SK-N-SH treated with all-trans-retinoic acid at 6 μM for 48 hours (cell line): ENCODE measurements around the gene OR2H1.
"Not testable (repeated sequence)": the region's sequence is repeated elsewhere in the genome, so short reads cannot be mapped to it uniquely, and the experiment has no call there.

ENCODE experiments used
- ATAC-seq: fragments of 200-7000 bp; cut with Tn5 transposase; 3 replicates; pipeline ENCODE4 v1.9.1; 2020; ENCODE audit warnings: mild to moderate bottlenecking, moderate library complexity
- ARNTL ChIP-seq: fragments of 450-650 bp; formaldehyde crosslinking; IDR thresholded peaks from 2 replicates; pipeline ENCODE4 v1.5.0; 2020; ENCODE audit warnings: low read depth, mild to moderate bottlenecking, moderate library complexity, borderline replicate concordance
- BACH2 ChIP-seq: fragments of 250-450 bp; sonication (Bioruptor Pico); IDR thresholded peaks from 2 replicates; pipeline ENCODE4 v1.9.0; 2021; ENCODE audit warnings: mild to moderate bottlenecking, borderline replicate concordance
- CSDC2 ChIP-seq: fragments of 250-450 bp; sonication (Bioruptor Pico); IDR thresholded peaks from 2 replicates; pipeline ENCODE4 v1.5.0; 2020; ENCODE audit warnings: mild to moderate bottlenecking, moderate library complexity
- GLIS3 ChIP-seq: fragments of 250-450 bp; sonication (Bioruptor Pico); IDR thresholded peaks from 2 replicates; pipeline ENCODE4 v1.5.0; 2020; ENCODE audit warnings: mild to moderate bottlenecking, moderate library complexity
- ISL1 ChIP-seq: fragments of 250-450 bp; sonication (Bioruptor Pico); IDR thresholded peaks from 2 replicates; pipeline ENCODE4 v2.1.2; 2022; ENCODE audit warnings: mild to moderate bottlenecking, moderate library complexity
- PPARA ChIP-seq: fragments of 250-450 bp; sonication (Bioruptor Pico); IDR thresholded peaks from 2 replicates; pipeline ENCODE4 v1.5.0; 2020; ENCODE audit warnings: mild to moderate bottlenecking, borderline replicate concordance
- RARB ChIP-seq: fragments of 250-450 bp; sonication (Bioruptor Pico); IDR thresholded peaks from 2 replicates; pipeline ENCODE4 v1.8.0; 2021; ENCODE audit warnings: mild to moderate bottlenecking, moderate library complexity
- TCF4 ChIP-seq: fragments of 250-450 bp; sonication (Bioruptor Pico); IDR thresholded peaks from 2 replicates; pipeline ENCODE4 v1.8.0; 2021; ENCODE audit warnings: mild to moderate bottlenecking, moderate library complexity, borderline replicate concordance
- TOX ChIP-seq: fragments of 250-450 bp; sonication (Bioruptor Pico); IDR thresholded peaks from 2 replicates; pipeline ENCODE4 v1.8.0; 2021; ENCODE audit warnings: mild to moderate bottlenecking, moderate library complexity, borderline replicate concordance
- ZC3H10 ChIP-seq: fragments of 250-450 bp; sonication (Bioruptor Pico); IDR thresholded peaks from 2 replicates; pipeline ENCODE4 v1.5.1; 2021; ENCODE audit warnings: mild to moderate bottlenecking, moderate library complexity
- ZNF565 ChIP-seq: fragments of 450-650 bp; formaldehyde crosslinking; conservative IDR thresholded peaks from 2 replicates; pipeline ENCODE4 v1.5.0; 2020; ENCODE audit warnings: low read depth, mild to moderate bottlenecking, moderate library complexity
- ZNF70 ChIP-seq: fragments of 450-650 bp; formaldehyde crosslinking; IDR thresholded peaks from 2 replicates; pipeline ENCODE4 v1.5.0; 2020; ENCODE audit warnings: mild to moderate bottlenecking, moderate library complexity
- TF ChIP-seq, protein P1 (sequence below): fragments of 250-450 bp; sonication (Bioruptor Pico); IDR thresholded peaks from 2 replicates; pipeline ENCODE4 v1.5.0; 2020; ENCODE audit warnings: mild to moderate bottlenecking, moderate library complexity
- TF ChIP-seq, protein P2 (sequence below): fragments of 250-450 bp; sonication (Bioruptor Pico); IDR thresholded peaks from 2 replicates; pipeline ENCODE4 v1.5.1; 2020; ENCODE audit warnings: low read depth, mild to moderate bottlenecking, moderate library complexity
- TF ChIP-seq, protein P3 (sequence below): fragments of 250-450 bp; sonication (Bioruptor Pico); IDR thresholded peaks from 2 replicates; pipeline ENCODE4 v1.8.0; 2021; ENCODE audit warnings: low read depth, mild to moderate bottlenecking, moderate library complexity, borderline replicate concordance
- TF ChIP-seq, protein P4 (sequence below): fragments of 250-450 bp; sonication (Bioruptor Pico); IDR thresholded peaks from 2 replicates; pipeline ENCODE4 v1.8.0; 2020; ENCODE audit warnings: mild to moderate bottlenecking, moderate library complexity, borderline replicate concordance
- TF ChIP-seq, protein P5 (sequence below): fragments of 250-450 bp; sonication (Bioruptor Pico); IDR thresholded peaks from 2 replicates; pipeline ENCODE4 v1.5.1; 2021; ENCODE audit warnings: mild to moderate bottlenecking, moderate library complexity

Gene OR2H1

DNA sequence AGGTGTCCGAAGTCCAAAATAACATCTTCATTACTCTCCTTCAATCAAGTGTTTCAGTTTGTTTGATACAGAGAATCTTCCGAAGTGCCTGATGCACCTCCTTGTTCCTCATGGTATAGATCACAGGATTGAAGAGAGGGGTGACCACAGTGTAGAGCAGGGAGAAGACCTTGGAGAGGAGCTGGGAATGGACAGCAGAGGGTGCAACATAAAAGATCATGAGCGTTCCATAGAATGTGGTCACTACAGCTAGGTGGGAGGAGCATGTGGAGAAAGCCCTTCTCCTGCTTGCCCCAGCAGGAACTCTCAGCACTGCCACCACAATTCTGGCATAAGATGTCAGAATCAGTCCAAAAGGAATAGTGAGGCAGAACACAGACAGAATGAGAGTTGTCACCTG lies 30.3 kb upstream of the OR2H1 start:
- TF ChIP-seq, protein P1, sequence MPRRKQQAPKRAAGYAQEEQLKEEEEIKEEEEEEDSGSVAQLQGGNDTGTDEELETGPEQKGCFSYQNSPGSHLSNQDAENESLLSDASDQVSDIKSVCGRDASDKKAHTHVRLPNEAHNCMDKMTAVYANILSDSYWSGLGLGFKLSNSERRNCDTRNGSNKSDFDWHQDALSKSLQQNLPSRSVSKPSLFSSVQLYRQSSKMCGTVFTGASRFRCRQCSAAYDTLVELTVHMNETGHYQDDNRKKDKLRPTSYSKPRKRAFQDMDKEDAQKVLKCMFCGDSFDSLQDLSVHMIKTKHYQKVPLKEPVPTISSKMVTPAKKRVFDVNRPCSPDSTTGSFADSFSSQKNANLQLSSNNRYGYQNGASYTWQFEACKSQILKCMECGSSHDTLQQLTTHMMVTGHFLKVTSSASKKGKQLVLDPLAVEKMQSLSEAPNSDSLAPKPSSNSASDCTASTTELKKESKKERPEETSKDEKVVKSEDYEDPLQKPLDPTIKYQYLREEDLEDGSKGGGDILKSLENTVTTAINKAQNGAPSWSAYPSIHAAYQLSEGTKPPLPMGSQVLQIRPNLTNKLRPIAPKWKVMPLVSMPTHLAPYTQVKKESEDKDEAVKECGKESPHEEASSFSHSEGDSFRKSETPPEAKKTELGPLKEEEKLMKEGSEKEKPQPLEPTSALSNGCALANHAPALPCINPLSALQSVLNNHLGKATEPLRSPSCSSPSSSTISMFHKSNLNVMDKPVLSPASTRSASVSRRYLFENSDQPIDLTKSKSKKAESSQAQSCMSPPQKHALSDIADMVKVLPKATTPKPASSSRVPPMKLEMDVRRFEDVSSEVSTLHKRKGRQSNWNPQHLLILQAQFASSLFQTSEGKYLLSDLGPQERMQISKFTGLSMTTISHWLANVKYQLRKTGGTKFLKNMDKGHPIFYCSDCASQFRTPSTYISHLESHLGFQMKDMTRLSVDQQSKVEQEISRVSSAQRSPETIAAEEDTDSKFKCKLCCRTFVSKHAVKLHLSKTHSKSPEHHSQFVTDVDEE: no peak
- TF ChIP-seq, protein P2, sequence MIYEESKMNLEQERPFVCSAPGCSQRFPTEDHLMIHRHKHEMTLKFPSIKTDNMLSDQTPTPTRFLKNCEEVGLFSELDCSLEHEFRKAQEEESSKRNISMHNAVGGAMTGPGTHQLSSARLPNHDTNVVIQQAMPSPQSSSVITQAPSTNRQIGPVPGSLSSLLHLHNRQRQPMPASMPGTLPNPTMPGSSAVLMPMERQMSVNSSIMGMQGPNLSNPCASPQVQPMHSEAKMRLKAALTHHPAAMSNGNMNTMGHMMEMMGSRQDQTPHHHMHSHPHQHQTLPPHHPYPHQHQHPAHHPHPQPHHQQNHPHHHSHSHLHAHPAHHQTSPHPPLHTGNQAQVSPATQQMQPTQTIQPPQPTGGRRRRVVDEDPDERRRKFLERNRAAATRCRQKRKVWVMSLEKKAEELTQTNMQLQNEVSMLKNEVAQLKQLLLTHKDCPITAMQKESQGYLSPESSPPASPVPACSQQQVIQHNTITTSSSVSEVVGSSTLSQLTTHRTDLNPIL (CRISPR knock-in tag): no peak
- TF ChIP-seq, all 23 proteins: peak for 0
- no peak for ATAC-seq

DNA sequence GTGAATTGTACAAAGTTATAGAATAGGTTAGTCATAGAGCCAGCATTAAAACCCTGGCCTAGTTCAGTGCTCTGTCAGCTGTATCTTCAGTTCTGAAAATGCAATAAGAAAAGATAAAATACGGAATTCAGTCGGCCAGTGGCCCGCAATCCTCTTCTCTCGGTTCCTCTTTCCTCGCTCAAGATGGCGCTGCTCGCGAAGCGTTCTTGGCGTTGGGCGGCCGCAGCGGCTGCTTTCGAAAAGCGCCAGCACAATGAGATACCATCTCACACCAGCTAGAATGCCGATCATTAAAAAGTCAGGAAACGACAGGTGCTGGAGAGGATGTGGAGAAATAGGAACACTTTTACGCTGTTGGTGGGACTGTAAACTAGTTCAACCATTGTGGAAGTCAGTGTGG lies 20.2 kb upstream of the OR2H1 start:
- ATAC-seq: peak; percentile 80

DNA sequence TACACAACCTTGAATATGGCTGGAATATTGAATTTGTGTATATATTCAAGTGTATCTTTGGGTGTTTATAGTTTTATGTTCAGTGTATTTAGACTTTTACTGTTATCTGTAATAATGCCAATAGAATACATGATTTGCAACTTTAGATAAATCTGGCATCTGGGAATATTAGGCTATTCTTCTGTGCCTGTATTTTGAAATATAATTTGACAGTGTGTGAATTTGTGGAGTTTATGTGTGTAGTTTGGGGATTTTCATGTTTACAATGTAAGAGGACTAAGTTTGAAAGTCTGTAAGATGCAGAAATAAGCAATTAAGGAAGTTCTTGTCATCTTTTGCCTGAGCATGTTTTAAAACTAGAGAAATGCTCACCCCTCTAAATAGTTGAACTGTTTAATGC lies 17.9 kb upstream of the OR2H1 start, which contains the start of gene OR10C1:
Gene OR10C1 (plus strand): TSS at position 301 of the 400 bp plus-strand sequence. CDS start 710 bp downstream, outside the sequence.
- no peak for ATAC-seq
- TF ChIP-seq BACH2 (CRISPR knock-in tag) (no peak), ZC3H10 (CRISPR knock-in tag) (no peak), TOX (CRISPR knock-in tag) (no peak), RARB (CRISPR knock-in tag) (no peak)
- TF ChIP-seq, protein P1: no peak
- TF ChIP-seq, protein P3, sequence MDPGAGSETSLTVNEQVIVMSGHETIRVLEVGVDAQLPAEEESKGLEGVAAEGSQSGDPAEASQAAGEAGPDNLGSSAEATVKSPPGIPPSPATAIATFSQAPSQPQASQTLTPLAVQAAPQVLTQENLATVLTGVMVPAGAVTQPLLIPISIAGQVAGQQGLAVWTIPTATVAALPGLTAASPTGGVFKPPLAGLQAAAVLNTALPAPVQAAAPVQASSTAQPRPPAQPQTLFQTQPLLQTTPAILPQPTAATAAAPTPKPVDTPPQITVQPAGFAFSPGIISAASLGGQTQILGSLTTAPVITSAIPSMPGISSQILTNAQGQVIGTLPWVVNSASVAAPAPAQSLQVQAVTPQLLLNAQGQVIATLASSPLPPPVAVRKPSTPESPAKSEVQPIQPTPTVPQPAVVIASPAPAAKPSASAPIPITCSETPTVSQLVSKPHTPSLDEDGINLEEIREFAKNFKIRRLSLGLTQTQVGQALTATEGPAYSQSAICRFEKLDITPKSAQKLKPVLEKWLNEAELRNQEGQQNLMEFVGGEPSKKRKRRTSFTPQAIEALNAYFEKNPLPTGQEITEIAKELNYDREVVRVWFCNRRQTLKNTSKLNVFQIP (CRISPR knock-in tag): no peak

DNA sequence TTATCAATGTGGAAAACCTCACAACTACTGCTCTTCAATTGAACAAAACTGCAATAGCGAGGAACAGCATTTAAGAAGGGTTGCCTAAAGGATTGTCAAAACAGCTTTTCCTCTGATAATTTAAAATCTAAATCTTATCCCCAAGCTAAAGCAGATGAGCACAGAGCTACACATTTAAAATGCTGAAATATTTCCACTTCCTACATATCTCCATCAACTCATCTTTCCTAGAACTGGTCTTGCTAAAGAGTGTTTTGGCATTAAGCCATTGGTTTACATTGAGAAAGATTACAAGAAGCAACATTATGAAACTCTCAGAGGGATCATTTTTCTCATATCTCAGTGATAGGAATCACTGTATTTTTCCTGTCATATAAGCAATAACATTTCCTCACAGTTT lies 14.2 kb upstream of the OR2H1 start:
- ATAC-seq: no peak
- TF ChIP-seq TCF4 (CRISPR knock-in tag): no peak
- TF ChIP-seq, protein P4, sequence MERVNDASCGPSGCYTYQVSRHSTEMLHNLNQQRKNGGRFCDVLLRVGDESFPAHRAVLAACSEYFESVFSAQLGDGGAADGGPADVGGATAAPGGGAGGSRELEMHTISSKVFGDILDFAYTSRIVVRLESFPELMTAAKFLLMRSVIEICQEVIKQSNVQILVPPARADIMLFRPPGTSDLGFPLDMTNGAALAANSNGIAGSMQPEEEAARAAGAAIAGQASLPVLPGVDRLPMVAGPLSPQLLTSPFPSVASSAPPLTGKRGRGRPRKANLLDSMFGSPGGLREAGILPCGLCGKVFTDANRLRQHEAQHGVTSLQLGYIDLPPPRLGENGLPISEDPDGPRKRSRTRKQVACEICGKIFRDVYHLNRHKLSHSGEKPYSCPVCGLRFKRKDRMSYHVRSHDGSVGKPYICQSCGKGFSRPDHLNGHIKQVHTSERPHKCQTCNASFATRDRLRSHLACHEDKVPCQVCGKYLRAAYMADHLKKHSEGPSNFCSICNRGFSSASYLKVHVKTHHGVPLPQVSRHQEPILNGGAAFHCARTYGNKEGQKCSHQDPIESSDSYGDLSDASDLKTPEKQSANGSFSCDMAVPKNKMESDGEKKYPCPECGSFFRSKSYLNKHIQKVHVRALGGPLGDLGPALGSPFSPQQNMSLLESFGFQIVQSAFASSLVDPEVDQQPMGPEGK: no peak
- no peak for TF ChIP-seq ZNF70 (CRISPR knock-in tag)

DNA sequence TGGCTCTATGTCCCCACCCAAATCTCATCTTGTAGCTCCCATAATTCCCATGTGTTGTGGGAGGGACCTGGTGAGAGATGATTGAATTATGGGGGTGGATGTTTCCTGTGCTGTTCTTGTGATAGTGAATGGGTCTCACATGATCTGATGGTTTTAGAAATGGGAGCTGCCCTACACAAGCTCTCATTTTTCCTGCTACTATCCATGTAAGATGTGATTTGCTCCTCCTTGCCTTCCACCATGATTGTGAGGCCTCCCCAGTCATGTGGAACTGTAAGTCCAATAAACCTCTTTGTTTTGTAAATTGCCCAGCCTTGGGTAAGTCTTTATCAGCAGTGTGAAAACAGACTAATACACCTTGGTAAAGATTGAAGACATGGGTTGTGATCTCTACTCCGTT lies 12.9 kb upstream of the OR2H1 start:
- ATAC-seq: not testable (repeated sequence)

DNA sequence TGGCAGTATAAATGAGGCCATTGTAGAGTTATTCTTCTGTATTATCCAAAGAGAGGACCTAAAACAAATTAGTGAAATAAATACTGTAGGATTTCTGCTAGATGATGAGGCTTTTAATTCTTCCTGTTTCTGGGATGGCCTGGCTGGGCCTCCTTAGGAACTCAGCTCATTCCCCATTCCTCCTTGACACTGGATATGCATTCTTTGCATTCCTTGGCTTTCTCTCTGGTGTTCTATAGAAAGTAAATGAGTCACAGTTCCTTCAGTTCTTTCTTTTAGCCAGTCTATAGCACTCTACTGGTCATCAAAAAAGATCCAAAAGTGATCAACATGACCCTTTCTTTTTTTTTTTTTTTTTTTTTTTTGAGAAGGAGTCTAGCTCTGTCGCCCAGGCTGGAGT lies 9.3 kb upstream of the OR2H1 start:
- ATAC-seq: peak; percentile 63; the same call in 2 of the 3 replicates
- TF ChIP-seq PPARA (CRISPR knock-in tag): no peak
- no peak for TF ChIP-seq ARNTL (CRISPR knock-in tag)
- no peak for TF ChIP-seq GLIS3 (CRISPR knock-in tag)
- no peak for TF ChIP-seq ISL1 (CRISPR knock-in tag)
- no peak for TF ChIP-seq ZNF565 (CRISPR knock-in tag)
- no peak for TF ChIP-seq TOX (CRISPR knock-in tag)
- no peak for TF ChIP-seq TCF4 (CRISPR knock-in tag)
- TF ChIP-seq BACH2 (CRISPR knock-in tag): no peak
- TF ChIP-seq, protein P4: no peak
- TF ChIP-seq, protein P5, sequence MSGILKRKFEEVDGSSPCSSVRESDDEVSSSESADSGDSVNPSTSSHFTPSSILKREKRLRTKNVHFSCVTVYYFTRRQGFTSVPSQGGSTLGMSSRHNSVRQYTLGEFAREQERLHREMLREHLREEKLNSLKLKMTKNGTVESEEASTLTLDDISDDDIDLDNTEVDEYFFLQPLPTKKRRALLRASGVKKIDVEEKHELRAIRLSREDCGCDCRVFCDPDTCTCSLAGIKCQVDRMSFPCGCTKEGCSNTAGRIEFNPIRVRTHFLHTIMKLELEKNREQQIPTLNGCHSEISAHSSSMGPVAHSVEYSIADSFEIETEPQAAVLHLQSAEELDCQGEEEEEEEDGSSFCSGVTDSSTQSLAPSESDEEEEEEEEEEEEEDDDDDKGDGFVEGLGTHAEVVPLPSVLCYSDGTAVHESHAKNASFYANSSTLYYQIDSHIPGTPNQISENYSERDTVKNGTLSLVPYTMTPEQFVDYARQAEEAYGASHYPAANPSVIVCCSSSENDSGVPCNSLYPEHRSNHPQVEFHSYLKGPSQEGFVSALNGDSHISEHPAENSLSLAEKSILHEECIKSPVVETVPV (CRISPR knock-in tag): no peak
- TF ChIP-seq CSDC2: no peak
